H9 (cell line): Measurements from ENCODE around the gene ACOX1. TPM values are rescaled to one million over a fixed set of nuclear protein-coding genes. Genes with fewer than 3 reads are reported as not detected.

ENCODE experiments used
- DNase-seq: peaks from one replicate; pipeline ENCODE4 v3.0.0-alpha.2; 2017
- H2AFZ ChIP-seq: one replicate; pipeline ENCODE4 v1.6.1; 2013; ENCODE audit warnings: mild to moderate bottlenecking, low read length, control low read depth, moderate library complexity
- H2AK5ac ChIP-seq: 2 replicates; pipeline ENCODE4 v1.6.1; 2013; ENCODE audit warnings: low read length, control low read depth, mixed read lengths; ENCODE audit not compliant: insufficient read length
- H2BK120ac ChIP-seq: one replicate; pipeline ENCODE4 v1.6.1; 2013; ENCODE audit warnings: low read depth, mild to moderate bottlenecking, low read length, control low read depth, inconsistent platforms; ENCODE audit not compliant: poor library complexity, severe bottlenecking
- H2BK12ac ChIP-seq: 2 replicates; pipeline ENCODE4 v1.6.1; 2013; ENCODE audit warnings: low read length, control low read depth, mixed read lengths, low read depth; ENCODE audit not compliant: insufficient read length
- H2BK15ac ChIP-seq: 2 replicates; pipeline ENCODE4 v1.6.1; 2013; ENCODE audit warnings: low read depth, low read length, control low read depth
- H2BK20ac ChIP-seq: one replicate; pipeline ENCODE4 v1.6.1; 2013; ENCODE audit warnings: low read depth, mild to moderate bottlenecking, low read length, control low read depth, inconsistent platforms; ENCODE audit not compliant: poor library complexity, severe bottlenecking
- H2BK5ac ChIP-seq: 2 replicates; pipeline ENCODE4 v1.6.1; 2013; ENCODE audit warnings: low read length, control low read depth, mixed read lengths; ENCODE audit not compliant: insufficient read length
- H3K14ac ChIP-seq: 2 replicates; pipeline ENCODE4 v1.6.1; 2013; ENCODE audit warnings: low read length, control low read depth; ENCODE audit not compliant: insufficient read depth
- H3K18ac ChIP-seq: 2 replicates; pipeline ENCODE4 v1.6.1; 2013; ENCODE audit warnings: low read depth, mild to moderate bottlenecking, mixed read lengths, low read length, control low read depth; ENCODE audit not compliant: insufficient read length
- H3K23ac ChIP-seq: 2 replicates; pipeline ENCODE4 v1.6.1; 2013; ENCODE audit warnings: low read length, control low read depth, mixed read lengths, low read depth; ENCODE audit not compliant: insufficient read length
- H3K23me2 ChIP-seq: 2 replicates; pipeline ENCODE4 v1.6.1; 2013; ENCODE audit warnings: low read depth, mild to moderate bottlenecking, mixed read lengths, low read length, control low read depth; ENCODE audit not compliant: insufficient read length, poor library complexity, severe bottlenecking
- H3K27ac ChIP-seq: 2 replicates; pipeline ENCODE4 v1.5.1; 2013; ENCODE audit warnings: low read length, control low read depth, mixed read lengths, low read depth; ENCODE audit not compliant: insufficient read length
- H3K27me3 ChIP-seq: 2 replicates; pipeline ENCODE4 v1.6.1; 2013; ENCODE audit warnings: low read length, control low read depth, inconsistent platforms; ENCODE audit not compliant: insufficient read depth
- H3K4ac ChIP-seq: 2 replicates; pipeline ENCODE4 v1.6.1; 2013; ENCODE audit warnings: low read depth, mild to moderate bottlenecking, control low read depth, inconsistent platforms, low read length, moderate library complexity
- H3K4me1 ChIP-seq: 2 replicates; pipeline ENCODE4 v1.6.1; 2013; ENCODE audit warnings: low read length, control low read depth, inconsistent platforms; ENCODE audit not compliant: insufficient read depth
- H3K4me2 ChIP-seq: 2 replicates; pipeline ENCODE4 v1.6.1; 2013; ENCODE audit warnings: low read length, control low read depth, mixed read lengths; ENCODE audit not compliant: insufficient read length, insufficient read depth
- H3K56ac ChIP-seq: 2 replicates; pipeline ENCODE4 v1.6.1; 2013; ENCODE audit warnings: low read depth, mild to moderate bottlenecking, mixed read lengths, low read length, control low read depth; ENCODE audit not compliant: insufficient read length
- H3K79me1 ChIP-seq: 2 replicates; pipeline ENCODE4 v1.6.1; 2013; ENCODE audit warnings: low read depth, mild to moderate bottlenecking, moderate library complexity, low read length, control low read depth, inconsistent platforms; ENCODE audit not compliant: insufficient read depth, poor library complexity, severe bottlenecking
- H3K79me2 ChIP-seq: 2 replicates; pipeline ENCODE4 v1.6.1; 2013; ENCODE audit warnings: low read length, control low read depth, inconsistent platforms; ENCODE audit not compliant: insufficient read depth
- H3K9ac ChIP-seq: 2 replicates; pipeline ENCODE4 v1.6.1; 2013; ENCODE audit warnings: low read length, control low read depth, mixed read lengths; ENCODE audit not compliant: insufficient read length; ENCODE audit errors: extremely low read depth
- H3K9me3 ChIP-seq: one replicate; pipeline ENCODE4 v1.6.1; 2013; ENCODE audit warnings: low read depth, low read length, inconsistent platforms; ENCODE audit not compliant: control insufficient read depth
- H3T11ph ChIP-seq: one replicate; pipeline ENCODE4 v1.6.1; 2013; ENCODE audit warnings: mild to moderate bottlenecking, low read length, control low read depth, inconsistent platforms
- H4K20me1 ChIP-seq: one replicate; pipeline ENCODE4 v1.6.1; 2013; ENCODE audit not compliant: control insufficient read depth, insufficient read length, insufficient read depth
- H4K5ac ChIP-seq: 2 replicates; pipeline ENCODE4 v1.6.1; 2013; ENCODE audit warnings: low read depth, mild to moderate bottlenecking, mixed read lengths, low read length, control low read depth; ENCODE audit not compliant: insufficient read length
- H4K8ac ChIP-seq: replicated peaks from 2 replicates; pipeline ENCODE4 v1.6.1; 2013; ENCODE audit warnings: low read length, control low read depth, mixed read lengths, low read depth; ENCODE audit not compliant: insufficient read length
- H4K91ac ChIP-seq: 2 replicates; pipeline ENCODE4 v1.6.1; 2013; ENCODE audit warnings: low read depth, mild to moderate bottlenecking, moderate library complexity, mixed read lengths, low read length, control low read depth; ENCODE audit not compliant: insufficient read length
- H3K27ac Mint-ChIP-seq, 3 experiments: 2 replicates in 2 of 3; 3 replicates in 1 of 3; pipeline ENCODE4 v1.8.0; 2020 to 2021; ENCODE audit warnings: mixed read lengths in 3 of 3, mild to moderate bottlenecking in 1 of 3, moderate library complexity in 1 of 3
- H3K27me3 Mint-ChIP-seq: 2 replicates; pipeline ENCODE4 v1.8.0; 2021; ENCODE audit warnings: low read depth, mild to moderate bottlenecking, moderate library complexity, mixed read lengths
- H3K36me3 Mint-ChIP-seq, 3 experiments: 2 replicates in 2 of 3; 3 replicates in 1 of 3; pipeline ENCODE4 v1.8.0; 2020 to 2021; ENCODE audit warnings: low read depth in 3 of 3, mixed read lengths in 3 of 3; ENCODE audit not compliant: insufficient read depth in 1 of 3
- H3K4me1 Mint-ChIP-seq, 2 experiments: 2 replicates each; pipeline ENCODE4 v1.8.0; 2020; ENCODE audit warnings: mixed read lengths in 2 of 2
- H3K4me3 Mint-ChIP-seq, 2 experiments: 2 replicates in 1 of 2; 3 replicates in 1 of 2; pipeline ENCODE4 v1.8.0; 2020 to 2021; ENCODE audit warnings: mild to moderate bottlenecking in 2 of 2, mixed read lengths in 2 of 2, moderate library complexity in 1 of 2
- H3K9me3 Mint-ChIP-seq, 2 experiments: 2 replicates in 1 of 2; 3 replicates in 1 of 2; pipeline ENCODE4 v1.8.0; 2020; ENCODE audit warnings: mild to moderate bottlenecking in 2 of 2, mixed read lengths in 2 of 2, moderate library complexity in 1 of 2
- CTCF ChIP-seq: fragments of 200-600 bp; sonication (generic); conservative IDR thresholded peaks from 3 replicates; pipeline ENCODE4 v1.8.0; 2021; ENCODE audit warnings: antibody characterized with exemption, mild to moderate bottlenecking
- WGBS: extraction: QIAGEN DNeasy Blood & Tissue Kit; methylation state at CpG from one replicate; pipeline ENCODE4 v1.1.7; 2013; ENCODE audit warnings: missing lambda C conversion rate, low lambda C conversion rate, mixed read lengths; ENCODE audit not compliant: insufficient read length; ENCODE audit errors: extremely low coverage; 5-methylcytosine and 5-hydroxymethylcytosine counted together
- total RNA-seq: library from RNA; stranded (reverse); gene quantifications from 2 replicates; pipeline ENCODE4 v1.2.1, GENCODE V29; 2021

ACOX1 gene
- total RNA-seq, 1 experiment from 2014 or later = 27.4 TPM

GRCh38 chr17:76019833-76020467 lies 41.0 kb upstream of the ACOX1 start:
- no peak for DNase-seq
- H4K8ac ChIP-seq = no peak overlapping the region
- no peak overlapping the region for H2AFZ ChIP-seq
- H3K56ac ChIP-seq = no peak overlapping the region
- Mint-ChIP-seq H3K9me3 (no peaks in the 10 kb centered on the region), H3K36me3 (no peaks in the 10 kb centered on the region; a peak in 1 of 7 replicates), H3K27ac (no peak overlapping the region), H3K4me3 (no peak overlapping the region), H3K27me3 (peaks cover 9% of the 10 kb centered on the region), H3K4me1 (peaks cover 0 to 7% of the 10 kb centered on the region in 2 experiments; a peak in 3 of 4 replicates)
- H3K9ac ChIP-seq = no peak overlapping the region
- no peak overlapping the region for H4K91ac ChIP-seq
- no peak overlapping the region for H3K4me2 ChIP-seq
- no peak overlapping the region for H3K27ac ChIP-seq
- no peaks in the 10 kb centered on the region for H3K27me3 ChIP-seq
- no peaks in the 10 kb centered on the region for H3K79me2 ChIP-seq
- no peaks in the 10 kb centered on the region for H4K20me1 ChIP-seq
- no peak overlapping the region for H3K4ac ChIP-seq
- H2AK5ac ChIP-seq = no peak overlapping the region
- no peaks in the 10 kb centered on the region for H3K79me1 ChIP-seq
- H3K4me1 ChIP-seq = no peaks in the 10 kb centered on the region
- no peaks in the 10 kb centered on the region for H3K9me3 ChIP-seq
- H2BK15ac ChIP-seq = no peak overlapping the region
- no CpG with 5 or more reads among the region's 6 CpGs for WGBS
- no peak overlapping the region for H3K23ac ChIP-seq
- H4K5ac ChIP-seq = no peak overlapping the region
- no peak overlapping the region for H2BK5ac ChIP-seq
- H3K18ac ChIP-seq = no peak overlapping the region
- TF ChIP-seq CTCF = no peak
- H3K14ac ChIP-seq = no peak overlapping the region
- no peak overlapping the region for H3T11ph ChIP-seq
- no peak overlapping the region for H2BK120ac ChIP-seq
- H2BK20ac ChIP-seq = no peak overlapping the region
- H2BK12ac ChIP-seq = no peak overlapping the region
- H3K23me2 ChIP-seq = no peaks in the 10 kb centered on the region
